Calu3 (cell line): Measurements from ENCODE around the gene RARA. TPM values are rescaled to one million over a fixed set of nuclear protein-coding genes. Genes with fewer than 3 reads are reported as not detected.
"Not testable (repeated sequence)": the region's sequence is repeated elsewhere in the genome, so short reads cannot be mapped to it uniquely, and the experiment has no call there.

Experiments used
- BruUV-seq: library from RNA; stranded (reverse); fragments of 400-500 nt; replicated peaks from 2 replicates; lab custom pipeline; 2021; lab: Mats Ljungman, UMichigan
- CTCF ChIA-PET: fragments of 300-600 bp; sonication (Branson Sonifier 250); formaldehyde crosslinking; loops from one replicate; lab custom pipeline; 2022; ENCODE audit warnings: antibody characterized with exemption; lab: Charles Lee
- DNase-seq: peaks from one replicate; pipeline ENCODE4 v3.0.0; 2022
- H3K27ac Mint-ChIP-seq: one replicate; pipeline ENCODE4 v1.8.0; 2022; ENCODE audit warnings: mixed read lengths; ENCODE audit not compliant: unreplicated experiment
- H3K27me3 Mint-ChIP-seq: one replicate; pipeline ENCODE4 v1.8.0; 2022; ENCODE audit warnings: mixed read lengths; ENCODE audit not compliant: unreplicated experiment
- H3K36me3 Mint-ChIP-seq: one replicate; pipeline ENCODE4 v1.8.0; 2022; ENCODE audit warnings: mild to moderate bottlenecking, moderate library complexity, mixed read lengths; ENCODE audit not compliant: insufficient read depth, unreplicated experiment
- H3K4me1 Mint-ChIP-seq: one replicate; pipeline ENCODE4 v1.8.0; 2022; ENCODE audit warnings: mild to moderate bottlenecking, low read depth, mixed read lengths; ENCODE audit not compliant: unreplicated experiment
- H3K4me3 Mint-ChIP-seq: one replicate; pipeline ENCODE4 v1.8.0; 2022; ENCODE audit warnings: mild to moderate bottlenecking, low read depth, moderate library complexity, mixed read lengths; ENCODE audit not compliant: unreplicated experiment
- H3K9me3 Mint-ChIP-seq: one replicate; pipeline ENCODE4 v1.8.0; 2022; ENCODE audit warnings: low read depth, mixed read lengths; ENCODE audit not compliant: unreplicated experiment
- intact Hi-C: fragments of 100-400 bp; cut with micrococcal nuclease; formaldehyde crosslinking; loops from one replicate; pipeline ENCODE4 v1.10.0; 2022; ENCODE audit not compliant: unreplicated experiment
- total RNA-seq: library from RNA; stranded (reverse); gene quantifications from 2 replicates; pipeline ENCODE4 v1.2.3, GENCODE V29; 2022
- TF ChIP-seq, protein P1 (sequence below): fragments of 200-600 bp; IDR thresholded peaks from one replicate; pipeline ENCODE4 v1.8.0; 2022; ENCODE audit warnings: antibody characterized with exemption; ENCODE audit not compliant: unreplicated experiment

The RARA gene
- total RNA-seq, 1 experiment from 2014 or later: 150 TPM

DNA sequence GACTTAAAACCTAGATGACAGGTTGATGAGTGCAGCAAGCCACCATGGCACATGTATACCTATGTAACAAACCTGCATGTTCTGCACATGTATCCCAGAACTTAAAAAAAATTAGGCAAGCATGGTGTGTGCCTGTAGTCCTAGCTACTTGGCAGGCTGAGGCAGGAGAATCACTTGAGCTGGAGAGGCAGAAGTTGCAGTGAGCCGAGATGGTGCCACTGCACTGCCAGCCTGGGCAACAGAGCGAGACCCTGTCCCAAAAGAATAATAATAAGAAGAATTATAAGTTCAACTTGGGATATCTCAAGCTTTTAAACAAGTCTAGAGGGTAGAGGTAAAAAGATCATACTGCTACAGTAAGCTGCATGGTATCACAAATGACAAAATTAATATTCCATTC, 11.5 kb upstream of the RARA start:
- H3K9me3 Mint-ChIP-seq: no peaks in the 10 kb centered on the region
- BruUV-seq: no TSS peak
- no peak for DNase-seq
- peaks cover 100% of the 10 kb centered on the region for H3K36me3 Mint-ChIP-seq
- no peaks in the 10 kb centered on the region for H3K27me3 Mint-ChIP-seq
- peak overlapping the region; percentile 12 for H3K27ac Mint-ChIP-seq
- peaks cover 41% of the 10 kb centered on the region for H3K4me1 Mint-ChIP-seq
- CTCF ChIA-PET: interaction anchor here (0.6 to 3.9 kb wide), 11 partner anchors 8 to 261 kb away, joined by 3 to 30 read pairs (median 4); partner anchors contain the start of genes CDC6 and WIPF2
- TF ChIP-seq, protein P1, sequence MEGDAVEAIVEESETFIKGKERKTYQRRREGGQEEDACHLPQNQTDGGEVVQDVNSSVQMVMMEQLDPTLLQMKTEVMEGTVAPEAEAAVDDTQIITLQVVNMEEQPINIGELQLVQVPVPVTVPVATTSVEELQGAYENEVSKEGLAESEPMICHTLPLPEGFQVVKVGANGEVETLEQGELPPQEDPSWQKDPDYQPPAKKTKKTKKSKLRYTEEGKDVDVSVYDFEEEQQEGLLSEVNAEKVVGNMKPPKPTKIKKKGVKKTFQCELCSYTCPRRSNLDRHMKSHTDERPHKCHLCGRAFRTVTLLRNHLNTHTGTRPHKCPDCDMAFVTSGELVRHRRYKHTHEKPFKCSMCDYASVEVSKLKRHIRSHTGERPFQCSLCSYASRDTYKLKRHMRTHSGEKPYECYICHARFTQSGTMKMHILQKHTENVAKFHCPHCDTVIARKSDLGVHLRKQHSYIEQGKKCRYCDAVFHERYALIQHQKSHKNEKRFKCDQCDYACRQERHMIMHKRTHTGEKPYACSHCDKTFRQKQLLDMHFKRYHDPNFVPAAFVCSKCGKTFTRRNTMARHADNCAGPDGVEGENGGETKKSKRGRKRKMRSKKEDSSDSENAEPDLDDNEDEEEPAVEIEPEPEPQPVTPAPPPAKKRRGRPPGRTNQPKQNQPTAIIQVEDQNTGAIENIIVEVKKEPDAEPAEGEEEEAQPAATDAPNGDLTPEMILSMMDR: no peak
- no peak overlapping the region for H3K4me3 Mint-ChIP-seq
- intact Hi-C loops: no loop called here

DNA sequence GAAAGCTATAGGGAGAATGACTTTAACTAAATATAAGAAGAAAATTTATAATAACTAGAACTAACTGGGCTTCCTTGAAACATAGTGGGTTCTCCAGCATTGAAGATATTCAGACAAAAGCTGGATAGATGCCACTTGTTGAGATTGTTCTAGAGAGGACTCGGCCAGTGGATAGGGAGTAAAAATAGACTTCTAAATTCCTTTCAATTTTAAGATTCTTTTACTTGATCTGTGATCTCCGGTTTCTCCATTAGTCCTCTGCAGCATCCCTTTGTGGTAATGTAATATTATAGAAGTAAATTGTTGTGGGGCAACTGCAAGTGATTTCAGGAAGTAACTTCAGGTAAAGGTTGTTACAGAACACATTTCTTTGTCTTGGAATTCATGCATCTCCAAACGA, 10.3 kb upstream of the RARA start:
- no TSS peak for BruUV-seq
- Mint-ChIP-seq H3K36me3 (peaks cover 100% of the 10 kb centered on the region), H3K4me3 (no peak overlapping the region), H3K27me3 (no peaks in the 10 kb centered on the region), H3K9me3 (no peaks in the 10 kb centered on the region), H3K27ac (no peak overlapping the region), H3K4me1 (peaks cover 44% of the 10 kb centered on the region)
- DNase-seq: no peak
- intact Hi-C loops: no loop called here
- CTCF ChIA-PET: interaction anchor here (0.6 to 3.9 kb wide), 19 partner anchors 8 to 1182 kb away, joined by 3 to 30 read pairs (median 5); partner anchors contain the start of genes CDC6 and RARA
- TF ChIP-seq, protein P1: no peak

DNA sequence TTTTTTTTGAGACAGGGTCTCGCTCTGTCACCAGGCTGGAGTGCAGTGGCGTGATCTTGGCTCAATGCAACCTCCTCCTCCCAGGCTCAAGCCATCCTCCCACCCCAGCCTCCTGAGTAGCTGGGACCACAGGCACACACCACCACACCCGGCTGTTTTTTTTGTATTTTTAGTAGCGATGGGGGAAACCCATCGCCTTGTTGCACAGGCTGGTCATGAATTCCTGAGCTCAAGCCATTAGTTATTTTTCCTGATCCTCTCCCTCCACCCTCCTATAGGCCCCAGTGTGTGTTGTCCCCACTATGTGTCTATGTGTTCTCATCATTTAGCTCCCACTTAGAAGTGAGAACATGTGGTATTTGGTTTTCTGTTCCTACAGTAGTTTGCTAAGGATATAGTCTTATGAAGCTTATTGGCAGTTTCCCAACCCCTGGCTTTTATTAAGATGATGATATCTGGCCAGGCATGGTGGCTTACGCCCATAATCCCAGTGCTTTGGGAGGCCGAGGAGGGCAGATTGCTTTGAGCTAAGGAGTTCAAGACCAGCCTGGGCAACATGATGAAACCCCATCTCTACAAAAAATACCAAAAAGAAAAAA, 9.7 kb upstream of the RARA start:
- DNase-seq, intact Hi-C loops: not testable (repeated sequence)

DNA sequence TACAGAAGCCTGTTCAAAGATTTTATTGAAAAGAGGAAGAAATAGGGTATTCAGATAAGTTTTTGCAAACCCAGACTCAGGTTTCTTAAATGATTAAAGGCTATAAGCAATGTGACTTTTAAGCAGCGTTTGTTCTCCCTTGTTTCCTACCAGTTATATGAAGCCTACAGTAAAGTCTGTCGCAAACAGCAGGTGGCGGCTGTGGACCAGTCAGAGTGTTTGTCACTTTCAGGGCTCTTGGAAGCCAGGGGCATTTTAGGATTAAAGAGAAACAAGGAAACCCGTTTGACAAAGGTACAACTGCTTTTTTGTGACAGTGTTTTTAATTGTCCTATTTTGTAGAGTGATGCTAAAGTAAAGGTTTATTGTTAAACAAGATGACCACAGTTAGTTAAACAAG, 7.7 kb upstream of the RARA start:
- no TSS peak for BruUV-seq
- CTCF ChIA-PET: interaction anchor here (0.6 to 36.5 kb wide), 12 partner anchors 14 to 701 kb away, joined by 3 to 1520 read pairs (median 8); partner anchors contain the start of genes GJD3 and MED24
- Mint-ChIP-seq H3K9me3 (no peaks in the 10 kb centered on the region), H3K4me1 (peaks cover 42% of the 10 kb centered on the region), H3K27ac (no peak overlapping the region), H3K27me3 (no peaks in the 10 kb centered on the region), H3K4me3 (no peak overlapping the region), H3K36me3 (peaks cover 91% of the 10 kb centered on the region)
- peak; percentile 76 for DNase-seq
- TF ChIP-seq, protein P1: peak; percentile 72
- intact Hi-C loops: loop anchor here (5.0 kb wide), 1 partner anchor 231 kb away; no protein-coding TSS in a partner anchor

More for the DNA sequence above, 9.7 kb upstream of the RARA start:
- not testable (repeated sequence) for H3K9me3 Mint-ChIP-seq, H3K27me3 Mint-ChIP-seq, BruUV-seq, H3K27ac Mint-ChIP-seq, H3K4me3 Mint-ChIP-seq
- CTCF ChIA-PET: interaction anchor here (0.6 to 3.9 kb wide), 26 partner anchors 8 to 586 kb away, joined by 3 to 30 read pairs (median 4); partner anchors contain the start of genes CDC6, KRT20 and RARA
- Mint-ChIP-seq H3K36me3 (peaks cover 100% of the 10 kb centered on the region), H3K4me1 (peaks cover 48% of the 10 kb centered on the region)
